ENCODE results near the gene BIRC7. TPM values are rescaled to one million over a fixed set of nuclear protein-coding genes. Genes with fewer than 3 reads are reported as not detected.

BIRC7 gene
- total and polyA plus RNA-seq, 2 donors from 2014 or later, result 0.30 to 4.0 TPM

DNA sequence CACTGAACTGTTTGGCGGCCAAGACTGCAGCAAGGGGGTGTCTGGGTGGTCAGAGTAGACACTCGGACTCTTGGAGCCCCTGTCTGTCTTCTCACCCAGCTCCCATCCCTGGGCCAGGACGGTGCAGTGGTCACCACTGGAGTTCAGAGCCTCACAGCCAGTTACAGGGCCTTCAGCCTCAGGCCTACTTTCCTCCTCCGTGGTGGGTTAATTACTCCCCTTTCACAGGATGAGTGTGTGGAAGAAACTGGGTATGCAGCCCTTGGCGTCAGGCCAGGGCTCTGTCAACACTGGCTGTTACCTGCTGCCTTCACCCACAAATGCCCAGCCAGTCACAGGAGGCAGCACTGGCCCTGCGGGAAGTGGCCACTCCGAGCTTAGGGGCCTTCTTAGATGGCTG is 18.0 kb upstream of the BIRC7 start:
- no peak overlapping the region for H3K4me3 ChIP-seq (ENCODE audit: low read length in 3 of 3)
- H3K9me3 ChIP-seq (ENCODE audit: control insufficient read depth in 2 of 3, insufficient read depth in 1 of 3, low read length in 3 of 3), result no peaks in the 10 kb centered on the region
- no peaks in the 10 kb centered on the region for H3K27me3 ChIP-seq (ENCODE audit: control insufficient read depth, insufficient read depth, low read length)
- H3K4me1 ChIP-seq (ENCODE audit: control insufficient read depth in 2 of 3, insufficient read depth in 2 of 3, low read depth in 1 of 3, low read length in 3 of 3), result peaks cover 0 to 20% (median 0%) of the 10 kb centered on the region in 3 donors
- TF ChIP-seq, protein P1, sequence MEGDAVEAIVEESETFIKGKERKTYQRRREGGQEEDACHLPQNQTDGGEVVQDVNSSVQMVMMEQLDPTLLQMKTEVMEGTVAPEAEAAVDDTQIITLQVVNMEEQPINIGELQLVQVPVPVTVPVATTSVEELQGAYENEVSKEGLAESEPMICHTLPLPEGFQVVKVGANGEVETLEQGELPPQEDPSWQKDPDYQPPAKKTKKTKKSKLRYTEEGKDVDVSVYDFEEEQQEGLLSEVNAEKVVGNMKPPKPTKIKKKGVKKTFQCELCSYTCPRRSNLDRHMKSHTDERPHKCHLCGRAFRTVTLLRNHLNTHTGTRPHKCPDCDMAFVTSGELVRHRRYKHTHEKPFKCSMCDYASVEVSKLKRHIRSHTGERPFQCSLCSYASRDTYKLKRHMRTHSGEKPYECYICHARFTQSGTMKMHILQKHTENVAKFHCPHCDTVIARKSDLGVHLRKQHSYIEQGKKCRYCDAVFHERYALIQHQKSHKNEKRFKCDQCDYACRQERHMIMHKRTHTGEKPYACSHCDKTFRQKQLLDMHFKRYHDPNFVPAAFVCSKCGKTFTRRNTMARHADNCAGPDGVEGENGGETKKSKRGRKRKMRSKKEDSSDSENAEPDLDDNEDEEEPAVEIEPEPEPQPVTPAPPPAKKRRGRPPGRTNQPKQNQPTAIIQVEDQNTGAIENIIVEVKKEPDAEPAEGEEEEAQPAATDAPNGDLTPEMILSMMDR (IDR thresholded peaks at IDR 0.05; ENCODE audit: borderline replicate concordance, extremely low read depth, insufficient read depth), result no peak
- no peak overlapping the region for H3K9ac ChIP-seq (ENCODE audit: low read length in 3 of 3)
- H3K27ac ChIP-seq (ENCODE audit: low read depth in 2 of 2, low read length in 2 of 2), result no peak overlapping the region
- no peak for FAIRE-seq
- intact Hi-C loops (cut with DNase I), result no loop called here
- H3K36me3 ChIP-seq (ENCODE audit: control insufficient read depth in 2 of 3, insufficient read depth in 3 of 3, low read length in 3 of 3), result peaks cover 2 to 5% (median 4%) of the 10 kb centered on the region in 3 donors
- peak in 1 of 5 donors; percentile 70 for DNase-seq

DNA sequence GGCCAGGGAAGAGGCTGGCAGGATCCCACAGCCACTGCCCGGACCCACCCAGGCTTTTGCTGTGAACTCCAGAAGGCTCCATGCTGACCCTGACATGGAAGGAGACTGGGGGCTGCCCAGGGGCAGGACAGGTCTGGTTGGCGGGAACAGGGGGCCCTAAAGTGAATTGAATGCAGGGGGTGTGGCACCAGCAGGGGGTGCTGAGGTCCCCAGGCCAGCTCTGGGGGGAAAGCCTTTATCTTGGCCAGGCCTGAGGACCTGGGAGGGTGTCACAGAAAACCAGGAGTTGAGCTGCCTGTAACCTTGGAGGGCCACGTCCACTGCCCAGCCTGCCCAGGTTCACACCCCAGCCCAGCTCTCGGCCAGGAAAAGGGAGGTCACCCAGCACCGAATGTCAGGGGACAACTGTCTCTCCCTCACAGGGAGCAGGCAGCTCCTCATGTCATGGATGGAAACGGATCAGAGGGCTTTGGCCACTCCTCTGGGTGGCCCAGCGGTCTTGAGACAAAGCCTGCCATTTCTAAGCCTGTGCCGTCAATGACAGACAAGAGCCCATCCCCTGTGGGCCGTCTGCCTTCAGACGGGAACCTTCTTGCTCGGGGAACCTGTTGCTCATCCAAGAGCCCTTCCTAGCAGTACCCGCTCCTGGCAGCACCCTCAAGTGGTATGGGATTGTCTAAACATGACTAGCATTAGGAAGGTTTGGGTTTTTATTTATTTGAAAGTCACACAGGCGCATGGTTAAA is 16.8 kb upstream of the BIRC7 start:
- no peak overlapping the region for H3K9ac ChIP-seq (ENCODE audit: low read length in 3 of 3)
- no peak overlapping the region for H3K27ac ChIP-seq (ENCODE audit: low read depth in 2 of 2, low read length in 2 of 2)
- H3K36me3 ChIP-seq (ENCODE audit: control insufficient read depth in 2 of 3, insufficient read depth in 3 of 3, low read length in 3 of 3), result peaks cover 0 to 3% (median 2%) of the 10 kb centered on the region in 3 donors
- H3K4me1 ChIP-seq (ENCODE audit: control insufficient read depth in 2 of 3, insufficient read depth in 2 of 3, low read depth in 1 of 3, low read length in 3 of 3), result peaks cover 0 to 16% (median 0%) of the 10 kb centered on the region in 3 donors
- intact Hi-C loops (cut with DNase I), result no loop called here
- H3K4me3 ChIP-seq (ENCODE audit: low read length in 3 of 3), result no peak overlapping the region
- DNase-seq (peak in 2 of 5 donors; percentile 52 to 57), FAIRE-seq (no peak)
- TF ChIP-seq, protein P1 (IDR thresholded peaks at IDR 0.05; ENCODE audit: borderline replicate concordance, extremely low read depth, insufficient read depth), result no peak
- H3K9me3 ChIP-seq (ENCODE audit: control insufficient read depth in 2 of 3, insufficient read depth in 1 of 3, low read length in 3 of 3), result no peaks in the 10 kb centered on the region
- no peaks in the 10 kb centered on the region for H3K27me3 ChIP-seq (ENCODE audit: control insufficient read depth, insufficient read depth, low read length)

DNA sequence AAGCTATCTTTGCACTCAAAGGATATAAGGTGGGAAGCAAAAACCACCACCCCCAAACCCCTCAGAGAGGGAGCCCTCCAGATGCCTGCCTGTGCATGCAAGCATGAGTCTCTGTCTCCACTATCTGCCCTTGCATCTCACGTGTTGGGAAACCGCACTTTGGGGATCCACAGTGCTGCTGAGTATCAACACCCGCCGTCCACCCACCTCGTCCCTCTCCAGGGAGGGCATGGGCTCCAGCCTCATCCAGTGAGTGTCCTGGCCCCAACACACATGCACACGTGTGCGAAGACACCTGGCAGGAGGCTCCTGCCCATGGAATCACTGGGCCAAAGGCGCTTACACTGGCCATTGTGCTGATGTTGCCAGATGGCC is 16.3 kb upstream of the BIRC7 start:
- Histone ChIP-seq H3K4me1 (ENCODE audit: control insufficient read depth in 2 of 3, insufficient read depth in 2 of 3, low read depth in 1 of 3, low read length in 3 of 3) (peaks cover 0 to 14% (median 0%) of the 10 kb centered on the region in 3 donors), H3K36me3 (ENCODE audit: control insufficient read depth in 2 of 3, insufficient read depth in 3 of 3, low read length in 3 of 3) (no peaks in the 10 kb centered on the region), H3K9ac (ENCODE audit: low read length in 3 of 3) (no peak overlapping the region), H3K4me3 (ENCODE audit: low read length in 3 of 3) (no peak overlapping the region), H3K9me3 (ENCODE audit: control insufficient read depth in 2 of 3, insufficient read depth in 1 of 3, low read length in 3 of 3) (no peaks in the 10 kb centered on the region), H3K27ac (ENCODE audit: low read depth in 2 of 2, low read length in 2 of 2) (no peak overlapping the region), H3K27me3 (ENCODE audit: control insufficient read depth, insufficient read depth, low read length) (no peaks in the 10 kb centered on the region)
- peak in 2 of 5 donors; percentile 22 to 55 for DNase-seq
- no peak for FAIRE-seq
- TF ChIP-seq, protein P1 (IDR thresholded peaks at IDR 0.05; ENCODE audit: borderline replicate concordance, extremely low read depth, insufficient read depth), result no peak
- intact Hi-C loops (cut with DNase I), result no loop called here
